H9 (cell line): ENCODE results near the gene SATB2. TPM values are rescaled to one million over a fixed set of nuclear protein-coding genes. Genes with fewer than 3 reads are reported as not detected.
A peak's percentile ranks its signal among the peaks of the same experiment; 100 is the strongest.

ENCODE experiments used
- DNase-seq: peaks from one replicate; pipeline ENCODE4 v3.0.0-alpha.2; 2017
- H2AFZ ChIP-seq: one replicate; pipeline ENCODE4 v1.6.1; 2013; ENCODE audit warnings: mild to moderate bottlenecking, low read length, control low read depth, moderate library complexity
- H2AK5ac ChIP-seq: 2 replicates; pipeline ENCODE4 v1.6.1; 2013; ENCODE audit warnings: low read length, control low read depth, mixed read lengths; ENCODE audit not compliant: insufficient read length
- H2BK120ac ChIP-seq: one replicate; pipeline ENCODE4 v1.6.1; 2013; ENCODE audit warnings: low read depth, mild to moderate bottlenecking, low read length, control low read depth, inconsistent platforms; ENCODE audit not compliant: poor library complexity, severe bottlenecking
- H2BK12ac ChIP-seq: 2 replicates; pipeline ENCODE4 v1.6.1; 2013; ENCODE audit warnings: low read length, control low read depth, mixed read lengths, low read depth; ENCODE audit not compliant: insufficient read length
- H2BK15ac ChIP-seq: 2 replicates; pipeline ENCODE4 v1.6.1; 2013; ENCODE audit warnings: low read depth, low read length, control low read depth
- H2BK20ac ChIP-seq: one replicate; pipeline ENCODE4 v1.6.1; 2013; ENCODE audit warnings: low read depth, mild to moderate bottlenecking, low read length, control low read depth, inconsistent platforms; ENCODE audit not compliant: poor library complexity, severe bottlenecking
- H2BK5ac ChIP-seq: 2 replicates; pipeline ENCODE4 v1.6.1; 2013; ENCODE audit warnings: low read length, control low read depth, mixed read lengths; ENCODE audit not compliant: insufficient read length
- H3K14ac ChIP-seq: 2 replicates; pipeline ENCODE4 v1.6.1; 2013; ENCODE audit warnings: low read length, control low read depth; ENCODE audit not compliant: insufficient read depth
- H3K18ac ChIP-seq: 2 replicates; pipeline ENCODE4 v1.6.1; 2013; ENCODE audit warnings: low read depth, mild to moderate bottlenecking, mixed read lengths, low read length, control low read depth; ENCODE audit not compliant: insufficient read length
- H3K23ac ChIP-seq: 2 replicates; pipeline ENCODE4 v1.6.1; 2013; ENCODE audit warnings: low read length, control low read depth, mixed read lengths, low read depth; ENCODE audit not compliant: insufficient read length
- H3K23me2 ChIP-seq: 2 replicates; pipeline ENCODE4 v1.6.1; 2013; ENCODE audit warnings: low read depth, mild to moderate bottlenecking, mixed read lengths, low read length, control low read depth; ENCODE audit not compliant: insufficient read length, poor library complexity, severe bottlenecking
- H3K27ac ChIP-seq: 2 replicates; pipeline ENCODE4 v1.5.1; 2013; ENCODE audit warnings: low read length, control low read depth, mixed read lengths, low read depth; ENCODE audit not compliant: insufficient read length
- H3K27me3 ChIP-seq: 2 replicates; pipeline ENCODE4 v1.6.1; 2013; ENCODE audit warnings: low read length, control low read depth, inconsistent platforms; ENCODE audit not compliant: insufficient read depth
- H3K4ac ChIP-seq: 2 replicates; pipeline ENCODE4 v1.6.1; 2013; ENCODE audit warnings: low read depth, mild to moderate bottlenecking, control low read depth, inconsistent platforms, low read length, moderate library complexity
- H3K4me1 ChIP-seq: 2 replicates; pipeline ENCODE4 v1.6.1; 2013; ENCODE audit warnings: low read length, control low read depth, inconsistent platforms; ENCODE audit not compliant: insufficient read depth
- H3K4me2 ChIP-seq: 2 replicates; pipeline ENCODE4 v1.6.1; 2013; ENCODE audit warnings: low read length, control low read depth, mixed read lengths; ENCODE audit not compliant: insufficient read length, insufficient read depth
- H3K56ac ChIP-seq: 2 replicates; pipeline ENCODE4 v1.6.1; 2013; ENCODE audit warnings: low read depth, mild to moderate bottlenecking, mixed read lengths, low read length, control low read depth; ENCODE audit not compliant: insufficient read length
- H3K79me1 ChIP-seq: 2 replicates; pipeline ENCODE4 v1.6.1; 2013; ENCODE audit warnings: low read depth, mild to moderate bottlenecking, moderate library complexity, low read length, control low read depth, inconsistent platforms; ENCODE audit not compliant: insufficient read depth, poor library complexity, severe bottlenecking
- H3K79me2 ChIP-seq: 2 replicates; pipeline ENCODE4 v1.6.1; 2013; ENCODE audit warnings: low read length, control low read depth, inconsistent platforms; ENCODE audit not compliant: insufficient read depth
- H3K9ac ChIP-seq: 2 replicates; pipeline ENCODE4 v1.6.1; 2013; ENCODE audit warnings: low read length, control low read depth, mixed read lengths; ENCODE audit not compliant: insufficient read length; ENCODE audit errors: extremely low read depth
- H3K9me3 ChIP-seq: one replicate; pipeline ENCODE4 v1.6.1; 2013; ENCODE audit warnings: low read depth, low read length, inconsistent platforms; ENCODE audit not compliant: control insufficient read depth
- H3T11ph ChIP-seq: one replicate; pipeline ENCODE4 v1.6.1; 2013; ENCODE audit warnings: mild to moderate bottlenecking, low read length, control low read depth, inconsistent platforms
- H4K20me1 ChIP-seq: one replicate; pipeline ENCODE4 v1.6.1; 2013; ENCODE audit not compliant: control insufficient read depth, insufficient read length, insufficient read depth
- H4K5ac ChIP-seq: 2 replicates; pipeline ENCODE4 v1.6.1; 2013; ENCODE audit warnings: low read depth, mild to moderate bottlenecking, mixed read lengths, low read length, control low read depth; ENCODE audit not compliant: insufficient read length
- H4K8ac ChIP-seq: replicated peaks from 2 replicates; pipeline ENCODE4 v1.6.1; 2013; ENCODE audit warnings: low read length, control low read depth, mixed read lengths, low read depth; ENCODE audit not compliant: insufficient read length
- H4K91ac ChIP-seq: 2 replicates; pipeline ENCODE4 v1.6.1; 2013; ENCODE audit warnings: low read depth, mild to moderate bottlenecking, moderate library complexity, mixed read lengths, low read length, control low read depth; ENCODE audit not compliant: insufficient read length
- H3K27ac Mint-ChIP-seq, 3 experiments: 2 replicates in 2 of 3; 3 replicates in 1 of 3; pipeline ENCODE4 v1.8.0; 2020 to 2021; ENCODE audit warnings: mixed read lengths in 3 of 3, mild to moderate bottlenecking in 1 of 3, moderate library complexity in 1 of 3
- H3K27me3 Mint-ChIP-seq: 2 replicates; pipeline ENCODE4 v1.8.0; 2021; ENCODE audit warnings: low read depth, mild to moderate bottlenecking, moderate library complexity, mixed read lengths
- H3K36me3 Mint-ChIP-seq, 3 experiments: 2 replicates in 2 of 3; 3 replicates in 1 of 3; pipeline ENCODE4 v1.8.0; 2020 to 2021; ENCODE audit warnings: low read depth in 3 of 3, mixed read lengths in 3 of 3; ENCODE audit not compliant: insufficient read depth in 1 of 3
- H3K4me1 Mint-ChIP-seq, 2 experiments: 2 replicates each; pipeline ENCODE4 v1.8.0; 2020; ENCODE audit warnings: mixed read lengths in 2 of 2
- H3K4me3 Mint-ChIP-seq, 2 experiments: 2 replicates in 1 of 2; 3 replicates in 1 of 2; pipeline ENCODE4 v1.8.0; 2020 to 2021; ENCODE audit warnings: mild to moderate bottlenecking in 2 of 2, mixed read lengths in 2 of 2, moderate library complexity in 1 of 2
- H3K9me3 Mint-ChIP-seq, 2 experiments: 2 replicates in 1 of 2; 3 replicates in 1 of 2; pipeline ENCODE4 v1.8.0; 2020; ENCODE audit warnings: mild to moderate bottlenecking in 2 of 2, mixed read lengths in 2 of 2, moderate library complexity in 1 of 2
- whole genome bisulfite sequencing: extraction: QIAGEN DNeasy Blood & Tissue Kit; methylation state at CpG from one replicate; pipeline ENCODE4 v1.1.7; 2013; ENCODE audit warnings: missing lambda C conversion rate, low lambda C conversion rate, mixed read lengths; ENCODE audit not compliant: insufficient read length; ENCODE audit errors: extremely low coverage; 5-methylcytosine and 5-hydroxymethylcytosine counted together
- total RNA-seq: library from RNA; stranded (reverse); gene quantifications from 2 replicates; pipeline ENCODE4 v1.2.1, GENCODE V29; 2021
- TF ChIP-seq, protein P1 (sequence below): fragments of 200-600 bp; sonication (generic); conservative IDR thresholded peaks from 3 replicates; pipeline ENCODE4 v1.8.0; 2021; ENCODE audit warnings: antibody characterized with exemption, mild to moderate bottlenecking

Gene SATB2
- total RNA-seq, 1 experiment from 2014 or later = 23.8 TPM

DNA sequence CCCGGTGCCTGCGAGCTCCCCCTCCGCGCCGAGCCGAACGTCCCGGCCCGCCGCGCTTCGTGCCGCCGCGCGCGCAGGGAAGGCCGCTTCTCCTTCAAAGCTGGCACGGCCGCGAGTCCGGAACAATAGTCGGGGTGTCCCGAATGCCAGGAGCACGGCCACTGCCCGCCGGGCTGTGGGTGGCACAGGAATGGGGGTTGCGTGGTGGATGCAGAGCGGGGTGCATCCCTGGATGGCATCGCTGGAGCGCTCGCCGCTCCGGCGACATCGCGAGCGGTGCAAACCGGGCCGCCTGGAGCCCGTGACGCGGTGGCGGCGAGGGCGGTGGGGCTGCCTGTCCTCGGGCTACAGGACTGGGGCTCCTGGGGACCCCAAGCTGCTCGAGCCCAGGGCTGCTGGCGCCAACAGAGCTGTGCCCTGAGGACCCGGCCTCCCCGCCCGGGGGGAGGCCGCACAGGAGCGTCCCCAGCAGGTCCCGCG lies 1.1 kb upstream of the SATB2 start:
- Histone ChIP-seq H4K91ac (no peak overlapping the region), H3K18ac (no peak overlapping the region), H3K9ac (no peak overlapping the region), H2BK15ac (no peak overlapping the region), H3K4me2 (peak overlapping the region; percentile 92), H2AFZ (no peak overlapping the region), H3K27me3 (peaks cover 14% of the 10 kb centered on the region; the same call in 1 of the 2 replicates), H2BK5ac (no peak overlapping the region), H4K20me1 (no peaks in the 10 kb centered on the region), H4K5ac (no peak overlapping the region), H3K23ac (no peak overlapping the region), H3K4ac (no peak overlapping the region), H2BK12ac (no peak overlapping the region), H2BK120ac (no peak overlapping the region), H3T11ph (no peak overlapping the region), H3K79me1 (no peaks in the 10 kb centered on the region), H3K23me2 (peaks cover 38% of the 10 kb centered on the region), H3K56ac (no peak overlapping the region), H2BK20ac (no peak overlapping the region), H3K27ac (no peak overlapping the region), H3K14ac (peak overlapping the region; percentile 26; the same call in 1 of the 2 replicates), H4K8ac (no peak overlapping the region), H3K79me2 (no peaks in the 10 kb centered on the region), H2AK5ac (no peak overlapping the region), H3K4me1 (no peaks in the 10 kb centered on the region), H3K9me3 (no peaks in the 10 kb centered on the region)
- no peak overlapping the region for H3K27ac Mint-ChIP-seq
- no peak for DNase-seq
- H3K36me3 Mint-ChIP-seq = peaks cover 0 to 1% (median 0%) of the 10 kb centered on the region in 3 experiments; a peak in 2 of 7 replicates
- H3K4me3 Mint-ChIP-seq = peak overlapping the region; percentile 86 to 95
- H3K9me3 Mint-ChIP-seq = no peaks in the 10 kb centered on the region; a peak in 1 of 5 replicates
- H3K4me1 Mint-ChIP-seq = peaks cover 28 to 32% of the 10 kb centered on the region in 2 experiments
- WGBS = no CpG with 5 or more reads among the region's 56 CpGs
- TF ChIP-seq, protein P1, sequence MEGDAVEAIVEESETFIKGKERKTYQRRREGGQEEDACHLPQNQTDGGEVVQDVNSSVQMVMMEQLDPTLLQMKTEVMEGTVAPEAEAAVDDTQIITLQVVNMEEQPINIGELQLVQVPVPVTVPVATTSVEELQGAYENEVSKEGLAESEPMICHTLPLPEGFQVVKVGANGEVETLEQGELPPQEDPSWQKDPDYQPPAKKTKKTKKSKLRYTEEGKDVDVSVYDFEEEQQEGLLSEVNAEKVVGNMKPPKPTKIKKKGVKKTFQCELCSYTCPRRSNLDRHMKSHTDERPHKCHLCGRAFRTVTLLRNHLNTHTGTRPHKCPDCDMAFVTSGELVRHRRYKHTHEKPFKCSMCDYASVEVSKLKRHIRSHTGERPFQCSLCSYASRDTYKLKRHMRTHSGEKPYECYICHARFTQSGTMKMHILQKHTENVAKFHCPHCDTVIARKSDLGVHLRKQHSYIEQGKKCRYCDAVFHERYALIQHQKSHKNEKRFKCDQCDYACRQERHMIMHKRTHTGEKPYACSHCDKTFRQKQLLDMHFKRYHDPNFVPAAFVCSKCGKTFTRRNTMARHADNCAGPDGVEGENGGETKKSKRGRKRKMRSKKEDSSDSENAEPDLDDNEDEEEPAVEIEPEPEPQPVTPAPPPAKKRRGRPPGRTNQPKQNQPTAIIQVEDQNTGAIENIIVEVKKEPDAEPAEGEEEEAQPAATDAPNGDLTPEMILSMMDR = no peak
- H3K27me3 Mint-ChIP-seq = peaks cover 55% of the 10 kb centered on the region
